Lung microvascular endothelial cell (primary cell): ENCODE data around the gene ARRDC2. TPM values are rescaled to one million over a fixed set of nuclear protein-coding genes. Genes with fewer than 3 reads are reported as not detected.
"Not testable (repeated sequence)": the region's sequence is repeated elsewhere in the genome, so short reads cannot be mapped to it uniquely, and the experiment has no call there.

ENCODE experiments used
- DNase-seq, 2 donors: peaks; one replicate each; pipeline versions ENCODE4 v3.0.0 to v3.0.0-alpha.2; 2010; ENCODE audit warnings: low read depth in 2 of 2
- total RNA-seq: library from RNA; depleted of rRNA; stranded (reverse); fragments of >200 nt; gene quantifications from 2 replicates; pipeline ENCODE4 v1.2.1, GENCODE V29; 2014

The ARRDC2 gene
- total RNA-seq, 1 donor from 2014 or later, result 115 TPM

- no peak for DNase-seq
These were observed 8.4 kb downstream of the ARRDC2 start for GRCh38 chr19:18016209-18016910.

GRCh38 chr19:18017275-18018083, 9.5 kb downstream of the ARRDC2 start:
- DNase-seq, result peak; percentile 52 to 88

GRCh38 chr19:18020212-18021085, 12.5 kb downstream of the ARRDC2 start:
- DNase-seq, result peak; percentile 75 to 92

GRCh38 chr19:18021121-18021755, 13.3 kb downstream of the ARRDC2 start:
- peak; percentile 97 to 99 for DNase-seq

- peak; percentile 99 to 100 for DNase-seq
These were observed 15.8 kb downstream of the ARRDC2 start for GRCh38 chr19:18023622-18024251.

- DNase-seq, result no peak
These were observed 19.2 kb downstream of the ARRDC2 start for GRCh38 chr19:18027151-18027550.

GRCh38 chr19:18029617-18030338, 21.8 kb downstream of the ARRDC2 start:
- DNase-seq, result peak; percentile 65 to 72

- not testable (repeated sequence) for DNase-seq
These were observed 23.4 kb downstream of the ARRDC2 start for GRCh38 chr19:18031401-18031800.

- DNase-seq, result not testable (repeated sequence)
These were observed 24.1 kb downstream of the ARRDC2 start for GRCh38 chr19:18032102-18032501.

- no peak for DNase-seq
These were observed 33.1 kb downstream of the ARRDC2 start for GRCh38 chr19:18041054-18041453.

GRCh38 chr19:18043676-18044075, 35.7 kb downstream of the ARRDC2 start:
- no peak for DNase-seq

GRCh38 chr19:18044825-18045304, 36.9 kb downstream of the ARRDC2 start:
- DNase-seq, result peak; percentile 58 to 61

- DNase-seq, result no peak
These were observed 37.5 kb downstream of the ARRDC2 start for GRCh38 chr19:18045307-18046050.

GRCh38 chr19:18046059-18046718, 38.2 kb downstream of the ARRDC2 start:
- DNase-seq, result peak; percentile 51 to 59

GRCh38 chr19:18049385-18049784, 41.4 kb downstream of the ARRDC2 start:
- DNase-seq, result peak; percentile 43 to 98

GRCh38 chr19:18051887-18052286, 43.9 kb downstream of the ARRDC2 start:
- no peak for DNase-seq

GRCh38 chr19:18053576-18054219, 45.7 kb downstream of the ARRDC2 start:
- peak; percentile 46 to 63 for DNase-seq

GRCh38 chr19:18055967-18056366, 48.0 kb downstream of the ARRDC2 start:
- DNase-seq, result no peak
